ENCODE data around the gene STK4. TPM values are rescaled to one million over a fixed set of nuclear protein-coding genes. Genes with fewer than 3 reads are reported as not detected.
"Not testable (repeated sequence)": the region's sequence is repeated elsewhere in the genome, so short reads cannot be mapped to it uniquely, and the experiment has no call there.

The STK4 gene
- total RNA-seq, 2 donors from 2014 or later: 26.8 to 32.8 TPM

GRCh38 chr20:44973053-44973452, 6.7 kb downstream of the STK4 start:
- DNase-seq: no peak
- intact Hi-C loops (cut with DNase I, micrococcal nuclease): no loop called here
- ATAC-seq: no peak

GRCh38 chr20:44976698-44977097, 10.4 kb downstream of the STK4 start:
- no peak for ATAC-seq
- no peak for DNase-seq

DNA sequence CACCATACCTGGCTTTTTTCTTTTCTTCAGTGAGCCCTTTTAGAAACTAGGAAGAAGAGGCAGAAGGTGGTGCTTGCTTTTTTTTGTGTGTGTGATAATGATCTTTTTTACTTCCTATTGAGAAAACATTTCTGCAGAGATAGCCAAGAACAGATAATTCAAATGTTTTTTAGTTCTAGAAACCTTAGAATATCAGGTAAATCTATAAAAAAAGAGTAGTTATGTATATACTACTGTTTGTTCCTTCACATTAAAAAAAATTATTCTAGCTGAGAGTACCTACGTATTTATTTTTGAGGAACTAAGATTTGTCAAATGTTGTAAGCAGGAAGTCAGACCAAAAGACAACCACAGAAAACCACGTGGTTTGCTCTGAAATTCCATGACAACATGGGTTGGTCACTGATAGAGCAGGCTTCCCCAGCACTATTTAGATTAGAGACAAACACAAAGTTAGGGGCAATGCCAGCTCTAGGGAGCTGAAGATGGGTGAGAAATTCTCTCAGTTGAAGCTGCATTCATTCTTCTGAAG, 12.8 kb downstream of the STK4 start:
- ATAC-seq (peak; percentile 67), DNase-seq (peak in 1 of 2 donors; percentile 34)
- intact Hi-C loops (cut with DNase I, micrococcal nuclease): no loop called here

More at GRCh38 chr20:44976698-44977097, 10.4 kb downstream of the STK4 start:
- intact Hi-C loops (cut with DNase I, micrococcal nuclease): no loop called here

DNA sequence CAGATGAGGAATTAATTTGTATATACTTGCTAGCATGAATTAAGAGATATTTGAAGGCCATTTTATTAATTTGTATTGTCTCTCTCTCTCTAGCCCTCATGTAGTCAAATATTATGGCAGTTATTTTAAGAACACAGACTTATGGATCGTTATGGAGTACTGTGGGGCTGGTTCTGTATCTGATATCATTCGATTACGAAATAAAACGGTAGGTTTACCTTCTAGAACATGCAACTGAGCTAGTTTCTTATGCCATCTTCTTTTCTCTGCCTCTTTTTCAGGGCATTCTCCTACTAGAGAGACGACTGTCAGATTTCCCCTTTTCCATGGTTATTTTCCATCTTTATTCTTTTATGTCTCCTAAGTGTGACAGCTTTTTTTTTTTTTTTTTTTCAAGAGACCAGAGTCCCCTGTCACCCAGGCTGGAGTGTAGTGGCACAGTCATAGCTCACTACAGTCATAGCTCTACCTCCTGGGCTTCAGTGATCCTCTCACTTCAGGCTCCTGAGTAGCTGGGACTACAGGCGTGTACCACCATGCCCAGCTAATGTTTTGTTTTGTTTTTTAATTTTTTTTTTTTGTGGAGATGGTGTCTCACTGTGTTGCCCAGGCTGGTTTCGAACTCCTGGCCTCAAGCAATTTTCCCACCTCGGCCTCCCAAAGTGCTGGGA, 15.6 kb downstream of the STK4 start:
- intact Hi-C loops (cut with DNase I, micrococcal nuclease): no loop called here
- ATAC-seq (no peak), DNase-seq (no peak)

- DNase-seq (no peak), ATAC-seq (no peak)
- intact Hi-C loops (cut with DNase I, micrococcal nuclease): no loop called here
Measured at GRCh38 chr20:44983093-44983674, 16.9 kb downstream of the STK4 start.

DNA sequence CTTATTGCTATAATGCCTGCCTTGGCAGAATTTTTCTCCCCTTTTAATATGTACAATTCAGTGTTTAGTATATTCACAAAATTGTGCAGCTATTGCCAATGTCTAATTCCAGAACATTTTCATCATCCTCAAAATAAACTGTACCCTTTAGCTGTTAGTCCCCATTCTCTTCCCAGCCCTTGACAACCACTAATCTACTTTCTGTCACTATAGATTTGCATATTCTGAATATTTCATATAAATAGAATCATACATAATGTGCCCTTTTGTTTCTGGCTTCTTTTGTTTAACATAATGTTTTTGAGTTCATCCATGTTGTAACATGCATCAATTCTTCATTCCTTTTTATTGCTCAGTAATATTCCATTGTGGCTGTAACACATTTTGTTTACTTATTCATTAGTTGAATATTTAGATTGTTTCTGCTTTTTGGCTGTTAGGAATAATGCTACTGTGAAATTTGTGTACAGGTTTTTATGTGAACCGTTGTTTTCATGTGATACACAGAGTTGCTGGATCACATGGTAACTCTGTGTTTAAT, 22.4 kb downstream of the STK4 start:
- ATAC-seq: no peak
- intact Hi-C loops (cut with DNase I, micrococcal nuclease): no loop called here
- DNase-seq: no peak

GRCh38 chr20:44990425-44990824, 24.1 kb downstream of the STK4 start:
- intact Hi-C loops (cut with DNase I, micrococcal nuclease): no loop called here
- no peak for DNase-seq
- ATAC-seq: no peak

DNA sequence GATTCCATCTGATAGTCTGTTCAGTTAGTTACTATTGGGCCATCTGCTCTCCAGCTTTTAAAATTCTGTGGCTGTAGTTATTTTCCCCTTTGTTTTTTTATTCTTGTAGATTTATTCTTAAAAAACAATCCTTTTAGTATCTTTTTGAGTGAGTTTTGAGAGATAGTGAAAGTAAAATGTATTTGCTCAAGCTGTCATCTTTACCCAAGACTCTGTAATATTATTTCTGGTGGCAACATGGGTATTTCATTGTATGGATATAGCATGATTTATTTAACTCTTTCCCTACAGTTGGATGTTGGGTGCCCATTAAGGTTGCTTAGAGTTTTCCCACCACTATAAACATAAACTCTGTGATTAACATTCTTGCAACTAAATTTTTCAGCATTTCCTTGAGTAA, 24.6 kb downstream of the STK4 start:
- ATAC-seq (no peak), DNase-seq (no peak)
- intact Hi-C loops (cut with DNase I, micrococcal nuclease): no loop called here

DNA sequence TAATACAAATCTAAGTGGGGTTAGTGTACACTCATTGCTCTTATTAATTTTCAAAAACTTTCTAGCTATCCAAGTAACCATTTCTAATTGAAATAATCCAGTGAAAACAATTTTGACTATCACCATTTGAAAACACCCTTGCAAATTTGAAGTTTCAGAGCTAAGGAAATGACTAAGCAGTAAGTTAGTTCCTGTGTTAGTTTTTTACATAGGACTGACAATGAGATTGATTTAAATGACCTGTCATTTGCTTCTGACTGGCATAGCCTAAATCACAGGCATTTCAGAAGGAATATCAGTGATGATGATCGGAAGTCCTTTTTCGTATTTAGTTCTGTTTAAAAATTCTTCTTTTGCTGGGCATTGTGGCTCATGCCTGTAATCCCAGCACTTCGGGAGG, 27.0 kb downstream of the STK4 start:
- intact Hi-C loops (cut with DNase I, micrococcal nuclease): no loop called here
- ATAC-seq (peak; percentile 12), DNase-seq (no peak)

- intact Hi-C loops (cut with DNase I, micrococcal nuclease): no loop called here
- DNase-seq (no peak), ATAC-seq (no peak)
Measured at GRCh38 chr20:44997171-44997570, 30.9 kb downstream of the STK4 start.

GRCh38 chr20:44997668-44998067, 31.4 kb downstream of the STK4 start:
- intact Hi-C loops (cut with DNase I, micrococcal nuclease): no loop called here
- ATAC-seq (no peak), DNase-seq (no peak)

DNA sequence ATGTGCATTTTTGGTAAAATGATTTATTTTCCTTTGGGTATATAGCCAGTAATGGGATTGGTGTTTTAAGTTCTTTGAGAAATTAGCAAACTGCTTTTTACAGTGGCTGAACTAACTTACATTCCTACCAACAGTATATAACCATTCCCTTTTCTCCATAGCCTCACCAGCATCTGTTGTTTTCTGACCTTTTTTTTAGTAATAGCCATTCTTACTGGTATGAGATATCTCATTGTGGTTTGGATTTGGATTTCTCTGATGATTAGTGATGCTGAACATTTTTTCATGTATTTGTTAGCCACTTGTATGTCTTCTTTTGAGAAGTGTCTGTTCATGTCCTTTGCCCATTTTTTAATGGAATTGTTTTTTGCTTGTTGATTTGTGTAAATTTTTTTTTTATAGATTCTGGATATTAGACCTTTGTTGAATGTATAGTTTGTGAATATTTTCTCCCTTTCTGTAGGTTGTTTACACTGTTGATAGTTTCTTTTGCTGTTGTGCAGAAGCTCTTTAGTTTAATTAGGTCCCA, 42.3 kb downstream of the STK4 start:
- ATAC-seq (no peak), DNase-seq (no peak)
- intact Hi-C loops (cut with DNase I, micrococcal nuclease): no loop called here

GRCh38 chr20:45010399-45010828, 44.1 kb downstream of the STK4 start:
- intact Hi-C loops (cut with DNase I, micrococcal nuclease): no loop called here
- ATAC-seq (no peak), DNase-seq (no peak)

DNA sequence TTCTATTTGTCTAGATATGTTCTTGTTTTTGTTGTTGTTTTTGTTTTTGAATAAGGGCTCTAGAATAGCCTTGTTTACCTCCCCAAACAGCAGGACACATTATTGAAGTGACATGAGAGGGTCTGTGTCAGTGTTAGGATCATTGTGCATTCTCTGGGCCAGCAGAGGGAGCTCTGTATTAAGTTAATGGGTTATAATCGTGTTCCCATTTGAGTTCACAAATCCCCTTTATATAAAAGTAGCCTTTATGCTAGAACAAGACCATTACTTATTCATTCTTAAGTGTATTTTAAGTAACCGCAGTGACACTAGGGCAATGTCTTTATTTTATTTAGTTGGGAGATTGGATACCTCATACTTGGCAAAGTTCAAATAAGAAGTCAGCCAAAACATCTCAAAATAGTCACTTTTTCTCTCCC, 44.8 kb downstream of the STK4 start:
- intact Hi-C loops (cut with DNase I, micrococcal nuclease): no loop called here
- ATAC-seq: peak; percentile 49
- peak; percentile 31 to 64 for DNase-seq

DNA sequence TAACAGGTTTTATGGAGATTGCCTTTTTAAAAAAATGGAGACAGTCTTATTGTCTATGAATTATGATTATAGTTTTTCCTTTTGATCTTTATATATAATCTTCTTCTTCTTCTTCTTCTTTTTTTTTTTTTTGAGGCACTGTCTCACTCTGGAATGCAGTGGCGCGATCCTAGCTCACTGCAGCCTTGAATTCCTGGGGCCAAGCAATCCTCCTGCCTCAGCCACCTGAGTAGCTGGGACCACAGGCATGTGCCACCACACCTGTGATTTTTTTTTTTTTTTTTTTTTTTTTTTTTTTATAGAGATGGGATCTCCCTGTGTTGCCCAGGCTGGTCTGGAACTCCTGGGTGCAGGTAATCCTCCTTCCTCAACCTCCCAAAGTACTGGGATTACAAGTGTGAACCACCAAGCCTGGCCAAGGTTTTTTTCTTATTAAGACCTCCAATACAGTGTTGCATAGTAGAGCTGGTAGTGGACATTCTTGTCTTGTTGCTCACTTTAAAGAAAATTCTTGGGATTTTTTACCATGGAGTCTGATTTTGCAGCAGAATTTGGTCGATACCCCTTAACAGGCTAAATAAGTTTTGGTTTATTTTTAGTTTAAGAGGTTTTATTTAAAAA, 46.5 kb downstream of the STK4 start:
- intact Hi-C loops (cut with DNase I, micrococcal nuclease): no loop called here
- ATAC-seq (no peak), DNase-seq (no peak)

DNA sequence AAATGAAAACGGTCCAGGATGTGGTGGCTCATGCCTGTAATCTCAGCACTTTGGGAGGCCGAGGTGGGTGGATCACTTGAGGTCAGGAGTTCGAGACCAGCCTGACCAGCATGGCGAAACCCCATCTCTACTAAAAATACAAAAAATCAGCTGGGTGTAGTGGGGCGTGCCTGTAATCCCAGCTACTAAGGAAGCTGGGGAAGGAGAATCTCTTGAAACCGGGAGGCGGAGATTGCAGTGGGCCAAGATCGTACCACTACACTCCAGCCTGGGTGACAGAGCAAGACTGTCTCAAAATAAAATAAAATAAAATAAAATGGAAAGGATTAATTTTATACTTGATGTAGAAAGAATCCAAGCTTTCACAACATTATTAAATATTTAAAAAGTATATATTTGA, 47.8 kb downstream of the STK4 start:
- intact Hi-C loops (cut with DNase I, micrococcal nuclease); ATAC-seq; DNase-seq: not testable (repeated sequence)

DNA sequence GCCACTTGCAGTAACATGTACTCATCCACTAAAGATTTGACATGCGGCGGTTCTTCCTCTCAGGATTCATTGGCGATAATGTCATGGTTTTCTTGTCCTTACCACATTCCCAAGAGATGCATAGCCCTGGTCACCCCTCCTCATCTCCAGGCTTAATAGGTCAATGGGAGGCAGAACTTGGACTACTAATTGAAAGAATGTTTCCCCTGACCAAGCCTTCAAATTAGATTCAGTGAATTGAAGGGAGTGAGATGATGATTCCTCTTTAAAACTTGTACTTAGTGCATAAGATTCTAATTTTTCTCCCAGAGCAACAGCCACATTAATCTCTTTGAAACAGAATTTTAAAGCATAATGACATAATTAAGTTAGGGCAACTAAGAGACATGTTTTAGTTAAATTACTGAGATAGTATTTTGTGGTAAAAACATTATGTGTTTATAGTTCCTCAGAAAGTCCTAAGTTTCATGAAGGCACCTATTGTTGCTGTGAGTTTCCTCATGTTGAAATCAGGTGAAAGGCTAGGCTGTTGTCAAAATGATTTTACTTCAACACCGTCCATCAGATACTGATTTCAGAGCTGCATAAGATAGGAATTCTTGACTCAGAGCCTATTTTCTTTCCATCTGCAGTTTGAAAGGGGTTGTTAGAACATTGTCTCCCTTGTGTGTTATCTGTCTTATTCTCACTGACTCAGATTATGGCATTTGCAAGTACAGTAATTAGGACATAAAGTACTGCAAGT, 48.5 kb downstream of the STK4 start:
- peak; percentile 83 for ATAC-seq
- intact Hi-C loops (cut with DNase I, micrococcal nuclease): no loop called here
- DNase-seq: no peak

DNA sequence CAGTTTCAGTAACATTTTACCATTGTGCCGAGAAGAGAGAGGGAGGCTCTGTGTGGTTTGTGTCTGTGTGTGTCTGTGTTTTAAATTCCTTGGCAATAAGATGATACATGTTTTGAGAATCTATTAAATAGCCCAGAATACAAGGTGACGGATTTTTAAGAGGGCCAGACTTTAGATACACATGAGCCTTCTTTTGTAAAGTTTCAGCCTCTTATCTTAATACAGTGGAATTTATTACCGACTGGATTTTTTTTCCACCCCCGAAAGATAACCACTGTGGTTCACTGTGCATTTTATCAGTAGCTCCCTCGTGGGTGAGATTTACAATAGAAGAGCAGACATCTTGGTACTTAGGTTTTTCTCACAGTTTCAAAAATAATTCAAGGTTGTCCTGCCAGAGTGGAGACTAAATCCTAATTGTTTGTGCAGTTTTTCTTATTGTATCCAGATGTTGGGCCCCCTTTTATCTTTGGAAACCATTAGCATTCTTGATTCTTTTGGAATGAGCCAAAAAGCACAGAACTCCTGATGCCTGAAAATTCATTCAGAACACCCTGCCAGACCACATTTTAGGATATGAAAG, 49.9 kb downstream of the STK4 start:
- ATAC-seq (no peak), DNase-seq (no peak)
- intact Hi-C loops (cut with DNase I, micrococcal nuclease): no loop called here

DNA sequence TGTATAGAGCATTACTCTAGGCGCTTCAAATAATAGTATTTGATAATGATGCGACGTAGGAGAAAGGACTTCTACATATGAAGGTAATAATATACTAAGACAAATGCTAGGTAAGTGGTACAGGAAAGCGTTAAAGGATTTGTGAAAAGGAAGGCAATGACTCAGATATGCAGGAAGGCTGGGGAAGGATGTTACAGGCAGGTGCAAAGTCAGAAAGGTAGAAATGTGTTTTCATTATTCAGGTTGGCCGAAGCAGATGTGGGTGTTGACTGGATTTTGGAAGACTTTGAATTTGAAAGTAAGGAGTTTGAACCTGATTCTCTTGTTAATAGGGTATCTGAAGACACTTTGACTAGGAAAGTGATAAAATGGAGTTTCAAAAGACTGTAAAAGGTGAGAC, 51.0 kb downstream of the STK4 start:
- DNase-seq (no peak), ATAC-seq (no peak)
- intact Hi-C loops (cut with DNase I, micrococcal nuclease): no loop called here
